Choroid plexus epithelial cell (primary cell): Measurements from ENCODE around the gene KRTAP15-1.

Source experiments
- DNase-seq: peaks from one replicate; pipeline ENCODE4 v3.0.0-alpha.2; 2010; ENCODE audit warnings: low read depth
- H3K4me3 ChIP-seq: 2 replicates; pipeline ENCODE4 v1.5.1; 2011; ENCODE audit warnings: low read depth, mild to moderate bottlenecking, control low read depth, low read length, moderate library complexity
- TF ChIP-seq, protein P1 (sequence below): conservative IDR thresholded peaks from 2 replicates; pipeline ENCODE4 v1.5.1; 2011; ENCODE audit warnings: low read depth, mild to moderate bottlenecking, control low read depth, inconsistent platforms, low read length, moderate library complexity

The KRTAP15-1 gene

DNA sequence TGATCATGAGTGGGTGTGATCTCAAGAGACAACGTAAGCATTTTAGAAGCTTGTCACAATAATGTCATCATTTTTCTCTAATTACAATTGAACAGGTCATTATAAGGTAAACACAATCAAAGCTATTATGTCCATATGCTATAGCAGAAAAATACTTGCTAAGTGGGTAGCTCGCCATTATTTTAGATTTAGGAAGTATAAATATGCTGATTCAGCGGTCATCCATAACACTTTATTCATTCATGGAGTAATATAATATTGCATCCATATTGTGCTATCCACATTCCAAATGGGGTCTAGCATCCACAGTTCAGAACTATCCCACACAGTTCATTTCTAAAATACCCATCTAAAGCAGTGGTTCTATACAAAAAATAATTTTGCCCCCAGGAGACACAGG is 8.4 kb downstream of the KRTAP15-1 start:
- TF ChIP-seq, protein P1, sequence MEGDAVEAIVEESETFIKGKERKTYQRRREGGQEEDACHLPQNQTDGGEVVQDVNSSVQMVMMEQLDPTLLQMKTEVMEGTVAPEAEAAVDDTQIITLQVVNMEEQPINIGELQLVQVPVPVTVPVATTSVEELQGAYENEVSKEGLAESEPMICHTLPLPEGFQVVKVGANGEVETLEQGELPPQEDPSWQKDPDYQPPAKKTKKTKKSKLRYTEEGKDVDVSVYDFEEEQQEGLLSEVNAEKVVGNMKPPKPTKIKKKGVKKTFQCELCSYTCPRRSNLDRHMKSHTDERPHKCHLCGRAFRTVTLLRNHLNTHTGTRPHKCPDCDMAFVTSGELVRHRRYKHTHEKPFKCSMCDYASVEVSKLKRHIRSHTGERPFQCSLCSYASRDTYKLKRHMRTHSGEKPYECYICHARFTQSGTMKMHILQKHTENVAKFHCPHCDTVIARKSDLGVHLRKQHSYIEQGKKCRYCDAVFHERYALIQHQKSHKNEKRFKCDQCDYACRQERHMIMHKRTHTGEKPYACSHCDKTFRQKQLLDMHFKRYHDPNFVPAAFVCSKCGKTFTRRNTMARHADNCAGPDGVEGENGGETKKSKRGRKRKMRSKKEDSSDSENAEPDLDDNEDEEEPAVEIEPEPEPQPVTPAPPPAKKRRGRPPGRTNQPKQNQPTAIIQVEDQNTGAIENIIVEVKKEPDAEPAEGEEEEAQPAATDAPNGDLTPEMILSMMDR: no peak
- DNase-seq: no peak
- no peak overlapping the region for H3K4me3 ChIP-seq

DNA sequence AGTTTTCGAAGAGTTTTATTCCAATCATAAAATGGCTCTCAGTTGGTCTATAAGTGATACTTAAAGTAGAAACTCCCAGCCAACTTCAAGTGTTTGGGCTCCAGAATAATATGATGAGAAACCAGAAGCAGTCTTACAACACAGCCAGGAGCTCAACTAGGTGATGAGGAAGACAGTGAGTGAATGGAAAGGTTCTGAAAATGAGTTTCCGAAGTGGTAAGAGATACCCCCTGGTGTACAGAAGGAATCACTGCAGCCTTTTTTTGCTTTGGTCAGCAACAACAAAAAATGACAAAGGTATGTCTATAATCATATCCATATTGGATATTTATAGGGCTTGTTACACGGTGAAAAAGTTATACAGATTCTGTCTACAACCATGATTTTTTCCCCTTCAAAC is 23.6 kb downstream of the KRTAP15-1 start:
- peak; percentile 14 for DNase-seq
- TF ChIP-seq, protein P1: peak; percentile 56
- H3K4me3 ChIP-seq: no peak overlapping the region

DNA sequence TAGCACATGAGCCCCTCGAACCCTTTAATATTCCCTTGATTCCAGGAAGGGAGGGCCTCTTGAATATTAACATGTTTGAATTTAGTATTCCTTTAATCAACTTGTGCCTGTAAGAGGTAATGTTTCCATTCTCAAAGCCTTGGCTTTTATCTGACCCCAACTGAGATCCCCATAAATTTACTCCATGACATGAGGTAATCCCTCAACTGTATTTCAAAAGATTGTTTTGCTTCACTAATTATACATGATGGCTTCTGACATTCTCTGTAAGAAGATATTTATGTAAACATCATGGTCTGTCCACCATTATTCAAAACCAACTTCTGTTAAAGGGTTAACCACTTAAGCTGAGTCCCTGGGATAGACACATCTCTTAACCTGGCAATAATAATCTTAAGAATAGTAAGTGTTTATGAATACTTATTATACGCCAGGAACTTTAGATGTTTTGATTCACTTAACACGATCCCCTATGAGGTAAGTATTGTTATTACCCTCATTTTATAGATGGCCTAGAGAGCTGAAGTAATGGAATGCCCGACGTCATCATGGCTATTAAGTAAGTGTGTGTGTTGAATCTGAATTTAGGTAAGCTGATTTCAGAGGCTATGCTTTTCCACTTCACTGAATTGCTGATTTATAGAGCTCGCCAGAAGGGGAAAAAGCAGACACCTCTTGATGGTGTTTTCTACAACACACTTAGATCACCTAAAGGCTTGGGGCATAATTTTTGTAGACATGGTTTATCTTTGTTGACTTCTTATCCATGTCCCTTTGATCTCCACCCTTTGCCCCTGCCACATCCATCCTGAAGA is 29.0 kb downstream of the KRTAP15-1 start:
- no peak for DNase-seq
- H3K4me3 ChIP-seq: no peak overlapping the region
- TF ChIP-seq, protein P1: no peak

DNA sequence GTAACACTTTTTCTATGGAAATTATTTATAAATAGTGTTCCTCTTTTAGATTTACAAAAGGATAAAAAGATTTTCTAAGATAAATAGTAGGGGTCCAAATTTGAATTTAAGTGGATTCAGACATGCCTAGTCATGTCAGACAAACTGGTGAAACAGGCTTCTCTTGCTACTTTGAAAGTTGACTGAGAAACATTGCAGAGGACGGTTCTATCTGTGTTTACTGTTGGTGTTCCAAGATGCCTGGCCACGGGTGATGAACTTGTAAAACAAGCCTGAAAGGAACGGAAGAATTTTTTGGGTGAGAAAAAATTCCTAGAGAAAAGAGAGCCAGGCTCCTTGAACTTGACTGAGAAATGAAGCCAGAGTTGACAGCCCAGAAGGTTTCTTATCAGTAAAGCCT is 37.9 kb downstream of the KRTAP15-1 start:
- DNase-seq: no peak
- TF ChIP-seq, protein P1: no peak
- H3K4me3 ChIP-seq: no peak overlapping the region

DNA sequence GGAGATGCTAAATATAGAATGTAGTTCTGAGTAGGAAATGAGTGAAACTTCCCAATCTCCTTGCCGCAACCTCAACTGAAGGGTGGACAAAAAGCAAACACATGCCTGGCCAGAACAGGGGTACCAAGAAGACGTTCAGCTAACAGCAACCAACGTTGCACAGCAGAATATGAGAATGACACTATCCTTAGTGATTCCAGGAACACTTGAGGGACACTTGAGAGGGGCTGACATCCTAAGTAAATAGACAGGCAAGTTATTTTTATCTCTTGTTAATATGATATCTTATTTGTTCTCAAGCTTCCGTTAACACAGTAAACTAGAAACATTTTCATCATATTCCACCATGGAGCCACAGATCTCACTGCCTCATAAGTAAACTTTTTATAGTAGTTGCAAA is 39.2 kb downstream of the KRTAP15-1 start:
- TF ChIP-seq, protein P1: no peak
- H3K4me3 ChIP-seq: no peak overlapping the region
- DNase-seq: no peak

DNA sequence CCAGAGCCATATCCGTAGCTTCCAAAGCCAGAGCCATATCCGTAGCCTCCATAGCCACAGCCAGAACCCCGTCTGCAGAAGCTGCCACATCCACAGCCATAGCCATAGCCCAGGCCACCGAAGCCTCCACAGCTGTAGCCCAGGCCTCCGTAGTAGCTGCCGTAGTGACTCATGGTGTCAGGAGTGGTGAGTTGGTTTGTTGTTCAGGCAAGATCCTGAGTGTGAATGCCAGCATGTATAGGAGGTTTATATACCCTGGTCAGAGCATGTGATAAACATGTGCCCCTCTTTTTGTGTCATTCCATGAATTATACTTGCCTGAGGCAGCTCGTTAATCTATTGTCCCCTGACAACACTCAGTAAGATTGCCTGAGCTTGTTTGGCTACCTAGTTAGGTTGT is 40.1 kb downstream of the KRTAP15-1 start, which contains the start of gene KRTAP19-1:
TSS of gene KRTAP19-1 (minus strand) at position 223 of the 400 bp plus-strand sequence. CDS start at position 173, 50 bp downstream.
- no peak within 1 kb of the TSS for H3K4me3 ChIP-seq
- TF ChIP-seq, protein P1: no peak
- DNase-seq: no peak

DNA sequence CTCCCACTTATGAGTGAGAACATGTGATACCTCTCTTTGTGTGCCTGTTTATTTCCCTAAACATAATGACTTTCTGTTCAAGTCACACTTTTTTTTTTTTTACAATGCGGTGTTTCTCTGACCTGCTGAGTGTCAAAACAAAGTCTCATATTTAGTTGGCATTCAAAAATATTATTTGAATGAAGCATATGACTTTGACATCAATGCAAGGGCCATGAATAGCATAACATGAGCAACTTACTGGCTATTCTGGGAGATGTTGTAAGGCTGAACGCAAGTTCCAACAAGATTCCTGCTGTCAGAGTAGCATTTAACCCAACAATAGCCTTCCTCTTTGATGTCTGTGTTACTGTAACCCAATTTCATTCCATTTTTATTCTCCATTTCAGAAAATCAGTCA is 42.1 kb downstream of the KRTAP15-1 start:
- no peak overlapping the region for H3K4me3 ChIP-seq
- TF ChIP-seq, protein P1: no peak
- DNase-seq: no peak
